HepG2 (cell line): ENCODE results near the gene ZBTB20. TPM values are rescaled to one million over a fixed set of nuclear protein-coding genes. Genes with fewer than 3 reads are reported as not detected.

Experiments used
- ATAC-seq: fragments of 200-7000 bp; cut with Tn5 transposase; 3 replicates; pipeline ENCODE4 v1.9.1; 2020; ENCODE audit warnings: mild to moderate bottlenecking, moderate library complexity
- BruUV-seq: library from RNA; stranded (reverse); fragments of 400-500 nt; replicated peaks from 2 replicates; lab custom pipeline; 2021; lab: Mats Ljungman, UMichigan
- CTCF ChIA-PET: fragments of 300-600 bp; formaldehyde crosslinking; extraction: SDS; loops from one replicate; lab custom pipeline; 2021; ENCODE audit warnings: low total read pairs, inconsistent platforms, low intra/inter-chr PET ratio; lab: Yijun Ruan, JAX
- POLR2A ChIA-PET: fragments of 350-600 bp; sonication (Branson Sonifier 250); formaldehyde crosslinking; loops from one replicate; lab custom pipeline; 2020; ENCODE audit warnings: antibody characterized with exemption, inconsistent platforms; lab: Yijun Ruan, JAX
- DNase-seq: peaks from one replicate; pipeline ENCODE4 v3.0.0-alpha.2; 2015; ENCODE audit warnings: low spot score
- FAIRE-seq: peaks from 3 replicates; lab custom pipeline; 2011; peaks lifted over from hg19 to GRCh38; lab: Jason Lieb, UNC
- H2AFZ ChIP-seq: one replicate; pipeline ENCODE4 v1.6.1; 2011; ENCODE audit warnings: low read length, inconsistent platforms
- H3K27ac ChIP-seq: fragments of 300-600 bp; 3 replicates; pipeline ENCODE4 v1.8.0; 2011; ENCODE audit warnings: mixed run types, mild to moderate bottlenecking, mixed read lengths, low read length, inconsistent platforms; ENCODE audit not compliant: insufficient read depth; ENCODE audit errors: extremely low read length
- H3K27me3 ChIP-seq, 2 experiments: fragments of 200-600 bp in 1 of 2; 2 replicates in 1 of 2; 3 replicates in 1 of 2; pipeline versions ENCODE4 v1.6.0 to v1.8.0; 2011; ENCODE audit warnings: low read length in 2 of 2, mild to moderate bottlenecking in 2 of 2, moderate library complexity in 2 of 2, inconsistent platforms in 1 of 2; ENCODE audit not compliant: insufficient read depth in 2 of 2, control insufficient read depth in 1 of 2
- H3K36me3 ChIP-seq, 2 experiments: fragments of 200-600 bp in 1 of 2; replicated peaks in 1 of 2; 2 replicates in 1 of 2; 3 replicates in 1 of 2; pipeline versions ENCODE4 v1.5.1 to v1.8.0; 2011; ENCODE audit warnings: low read length in 2 of 2, inconsistent platforms in 1 of 2; ENCODE audit not compliant: insufficient read depth in 2 of 2, control insufficient read depth in 1 of 2
- H3K4me1 ChIP-seq: 2 replicates; pipeline ENCODE4 v1.5.1; 2012; ENCODE audit warnings: low read length, inconsistent platforms; ENCODE audit not compliant: insufficient read depth
- H3K4me2 ChIP-seq: 2 replicates; pipeline ENCODE4 v1.6.0; 2011; ENCODE audit warnings: low read depth, low read length, inconsistent platforms
- H3K4me3 ChIP-seq, 3 experiments: fragments of 200-600 bp in 1 of 3; sonication (generic), shearing (Covaris generic) in 1 of 3; replicated peaks in 1 of 3; 2 replicates each; pipeline ENCODE4 v1.5.1; 2011 to 2016; ENCODE audit warnings: low read length in 3 of 3, inconsistent platforms in 2 of 3, low read depth in 2 of 3, mild to moderate bottlenecking in 2 of 3, control low read depth in 1 of 3, mixed read lengths in 1 of 3; ENCODE audit not compliant: insufficient read depth in 1 of 3
- H3K79me2 ChIP-seq: one replicate; pipeline ENCODE4 v1.6.1; 2011; ENCODE audit warnings: low read length, inconsistent platforms; ENCODE audit not compliant: insufficient read depth
- H3K9ac ChIP-seq: 2 replicates; pipeline ENCODE4 v1.6.0; 2011; ENCODE audit warnings: mild to moderate bottlenecking, low read depth, low read length, inconsistent platforms; ENCODE audit not compliant: insufficient read depth
- H3K9me3 ChIP-seq: 2 replicates; pipeline ENCODE4 v1.5.1; 2012; ENCODE audit warnings: mild to moderate bottlenecking, low read length
- H4K20me1 ChIP-seq: 2 replicates; pipeline ENCODE4 v1.6.0; 2011; ENCODE audit warnings: inconsistent platforms, mild to moderate bottlenecking, low read length, moderate library complexity; ENCODE audit not compliant: insufficient read depth
- MAFF ChIP-seq: IDR thresholded peaks from 2 replicates; pipeline ENCODE4 v1.6.1; 2011; ENCODE audit warnings: low read depth, low read length, improper control_type of control experiment
- MAFK ChIP-seq, 2 experiments: IDR thresholded peaks in 1 of 2; conservative IDR thresholded peaks in 1 of 2; 2 replicates each; pipeline ENCODE4 v1.6.1; 2011; ENCODE audit warnings: improper control_type of control experiment in 2 of 2, low read length in 2 of 2
- ZNF547 ChIP-seq: sonication (generic); formaldehyde crosslinking; IDR thresholded peaks from 2 replicates; pipeline ENCODE4 v1.5.1; 2020; ENCODE audit warnings: mild to moderate bottlenecking, missing genetic modification reagents
- WGBS: methylation state at CpG from one replicate; pipeline ENCODE4 v1.1.6; 2017; ENCODE audit warnings: low lambda C conversion rate; 5-methylcytosine and 5-hydroxymethylcytosine counted together
- in situ Hi-C: cut with HindIII; loops from 2 replicates; pipeline ENCODE4 v1.10.0; 2017; ENCODE audit warnings: low pct_unique_long_range_greater_than_20kb; ENCODE audit not compliant: extremely low pct_ligation_motif_present
- intact Hi-C: fragments of 100-400 bp; cut with micrococcal nuclease; formaldehyde crosslinking; loops from one replicate; pipeline ENCODE4 v1.10.0; 2022; ENCODE audit not compliant: unreplicated experiment
- polyA plus RNA-seq, 8 experiments: library from polyadenylated mRNA; depleted of rRNA in 3 of 8; stranded (reverse) in 7 of 8; unstranded in 1 of 8; fragments of >200 nt; fragmentation: Illumina TruSeq in 4 of 8; extraction: Trizol in 4 of 8; gene quantifications; 2 replicates each; pipeline versions ENCODE4 v1.2.1 to v1.2.3, GENCODE V29; 2011 to 2016; ENCODE audit warnings: low read depth in 4 of 8, missing spikeins in 1 of 8, mixed read lengths in 1 of 8; ENCODE audit not compliant: insufficient read depth in 1 of 8
- total RNA-seq, 5 experiments: library from RNA; depleted of rRNA; stranded (reverse); fragments of >200 nt; fragmentation: Illumina TruSeq; extraction: Trizol; gene quantifications; 2 replicates each; pipeline ENCODE4 v1.2.3, GENCODE V29; 2016; ENCODE audit warnings: low read depth in 1 of 5
- TF ChIP-seq, protein P1 (sequence below): sonication (generic); formaldehyde crosslinking; IDR thresholded peaks from 2 replicates; pipeline ENCODE4 v1.4.0; 2020; ENCODE audit warnings: low read depth, missing genetic modification reagents

Gene ZBTB20
- total and polyA plus RNA-seq, 2 of the 13 experiments (the other 11 are each of a cell fraction or from before 2014, with no cell fraction given), result 1.9 to 8.8 TPM

DNA sequence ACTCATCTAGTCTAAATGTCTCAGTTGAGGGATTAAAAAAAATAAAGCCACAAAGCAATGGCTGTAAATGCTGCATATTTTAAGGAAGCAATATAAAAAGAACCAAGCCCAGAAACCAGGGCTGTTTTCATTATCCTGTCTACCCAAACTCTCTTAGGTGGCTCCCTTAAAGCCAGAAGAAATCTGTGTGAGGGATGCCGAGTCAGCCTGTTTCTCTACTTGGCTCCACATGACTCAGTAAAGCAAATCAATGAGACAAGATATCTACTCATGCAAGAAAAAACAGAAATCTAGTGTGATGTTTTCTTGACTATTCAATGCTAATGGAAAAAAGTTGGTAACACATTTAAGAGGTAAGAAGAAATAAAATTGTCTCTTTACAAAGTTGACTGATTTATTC lies 296.2 kb downstream of the ZBTB20 start:
- Histone ChIP-seq H3K27ac (no peak overlapping the region), H3K4me2 (no peak overlapping the region), H3K27me3 (no peaks in the 10 kb centered on the region), H2AFZ (no peak overlapping the region), H3K9ac (no peak overlapping the region), H4K20me1 (no peaks in the 10 kb centered on the region), H3K4me1 (peaks cover 9% of the 10 kb centered on the region; the same call in 1 of the 2 replicates), H3K79me2 (no peaks in the 10 kb centered on the region), H3K9me3 (no peaks in the 10 kb centered on the region), H3K36me3 (no peaks in the 10 kb centered on the region), H3K4me3 (no peak overlapping the region)
- ATAC-seq (no peak), FAIRE-seq (no peak), DNase-seq (no peak)
- no TSS peak for BruUV-seq
- in situ Hi-C loops, result no loop called here
- 76% methylated on average over 1 of the region's 1 CpG for WGBS
- CTCF ChIA-PET, result no interaction called here
- POLR2A ChIA-PET, result no interaction called here
- intact Hi-C loops, result no loop called here
- TF ChIP-seq, protein P1, sequence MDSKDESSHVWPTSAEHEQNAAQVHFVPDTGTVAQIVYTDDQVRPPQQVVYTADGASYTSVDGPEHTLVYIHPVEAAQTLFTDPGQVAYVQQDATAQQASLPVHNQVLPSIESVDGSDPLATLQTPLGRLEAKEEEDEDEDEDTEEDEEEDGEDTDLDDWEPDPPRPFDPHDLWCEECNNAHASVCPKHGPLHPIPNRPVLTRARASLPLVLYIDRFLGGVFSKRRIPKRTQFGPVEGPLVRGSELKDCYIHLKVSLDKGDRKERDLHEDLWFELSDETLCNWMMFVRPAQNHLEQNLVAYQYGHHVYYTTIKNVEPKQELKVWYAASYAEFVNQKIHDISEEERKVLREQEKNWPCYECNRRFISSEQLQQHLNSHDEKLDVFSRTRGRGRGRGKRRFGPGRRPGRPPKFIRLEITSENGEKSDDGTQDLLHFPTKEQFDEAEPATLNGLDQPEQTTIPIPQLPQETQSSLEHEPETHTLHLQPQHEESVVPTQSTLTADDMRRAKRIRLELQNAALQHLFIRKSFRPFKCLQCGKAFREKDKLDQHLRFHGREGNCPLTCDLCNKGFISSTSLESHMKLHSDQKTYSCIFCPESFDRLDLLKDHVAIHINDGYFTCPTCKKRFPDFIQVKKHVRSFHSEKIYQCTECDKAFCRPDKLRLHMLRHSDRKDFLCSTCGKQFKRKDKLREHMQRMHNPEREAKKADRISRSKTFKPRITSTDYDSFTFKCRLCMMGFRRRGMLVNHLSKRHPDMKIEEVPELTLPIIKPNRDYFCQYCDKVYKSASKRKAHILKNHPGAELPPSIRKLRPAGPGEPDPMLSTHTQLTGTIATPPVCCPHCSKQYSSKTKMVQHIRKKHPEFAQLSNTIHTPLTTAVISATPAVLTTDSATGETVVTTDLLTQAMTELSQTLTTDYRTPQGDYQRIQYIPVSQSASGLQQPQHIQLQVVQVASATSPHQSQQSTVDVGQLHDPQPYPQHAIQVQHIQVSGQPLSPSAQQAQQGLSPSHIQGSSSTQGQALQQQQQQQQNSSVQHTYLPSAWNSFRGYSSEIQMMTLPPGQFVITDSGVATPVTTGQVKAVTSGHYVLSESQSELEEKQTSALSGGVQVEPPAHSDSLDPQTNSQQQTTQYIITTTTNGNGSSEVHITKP (CRISPR knock-in tag), result no peak
- TF ChIP-seq ZNF547 (no peak), MAFK (conservative IDR thresholded peaks at IDR 0.05 in 1 of 2, IDR thresholded peaks at IDR 0.05 in 1 of 2; ENCODE audit: low read length in 2 of 2) (peak in 1 of 2 experiments; percentile 49; a peak in 2 of 4 replicates), MAFF (peak; percentile 40; the same call in 1 of the 2 replicates)
